DMS 273 (cell line): ENCODE results near the gene FBXO17.
A peak's percentile ranks its signal among the peaks of the same experiment; 100 is the strongest.
"Not testable (repeated sequence)": the region's sequence is repeated elsewhere in the genome, so short reads cannot be mapped to it uniquely, and the experiment has no call there.

Experiments used
- DNase-seq: peaks from one replicate; lab custom pipeline; 2025; ENCODE audit not compliant: unreplicated experiment; lab: John Stamatoyannopoulos, UW

FBXO17 gene

GRCh38 chr19:38975214-38975860 is at the start of gene FBXO17:
TSS of gene FBXO17 (minus strand) at chr19:38975742. CDS start at chr19:38950319, 25,423 bp downstream.
- peak; percentile 91 for DNase-seq

- DNase-seq = no peak
These were observed 49.5 kb upstream of the FBXO17 start for GRCh38 chr19:39024875-39025641.

GRCh38 chr19:39021063-39021462 is 45.5 kb upstream of the FBXO17 start:
- DNase-seq = no peak

- DNase-seq = no peak
These were observed 42.1 kb upstream of the FBXO17 start for GRCh38 chr19:39017646-39018045.

- no peak for DNase-seq
These were observed 41.5 kb upstream of the FBXO17 start for GRCh38 chr19:39017026-39017425.

GRCh38 chr19:39014037-39014436 is 38.5 kb upstream of the FBXO17 start:
- peak; percentile 38 for DNase-seq

- DNase-seq = no peak
These were observed 33.5 kb upstream of the FBXO17 start for GRCh38 chr19:39009001-39009400.

- DNase-seq = no peak
These were observed 32.6 kb upstream of the FBXO17 start for GRCh38 chr19:39008137-39008536.

- DNase-seq = no peak
These were observed 31.6 kb upstream of the FBXO17 start for GRCh38 chr19:39007096-39007495.

GRCh38 chr19:39004403-39004802 is 28.9 kb upstream of the FBXO17 start:
- no peak for DNase-seq

GRCh38 chr19:39003796-39004195 is 28.3 kb upstream of the FBXO17 start:
- DNase-seq = no peak

- no peak for DNase-seq
These were observed 27.6 kb upstream of the FBXO17 start for GRCh38 chr19:39003188-39003587.

- DNase-seq = peak; percentile 79
These were observed 25.5 kb upstream of the FBXO17 start for GRCh38 chr19:39001041-39001440.

GRCh38 chr19:38997576-38997975 is 22.0 kb upstream of the FBXO17 start:
- DNase-seq = not testable (repeated sequence)

GRCh38 chr19:38993271-38993670 is 17.7 kb upstream of the FBXO17 start:
- no peak for DNase-seq

GRCh38 chr19:38990949-38991697 is 15.6 kb upstream of the FBXO17 start:
- DNase-seq = no peak

- DNase-seq = not testable (repeated sequence)
These were observed 14.1 kb upstream of the FBXO17 start for GRCh38 chr19:38989614-38990013.

- DNase-seq = peak; percentile 88
These were observed 13.6 kb upstream of the FBXO17 start for GRCh38 chr19:38989066-38989605.

- DNase-seq = not testable (repeated sequence)
These were observed 13.1 kb upstream of the FBXO17 start for GRCh38 chr19:38988627-38989026.

GRCh38 chr19:38987745-38988144 is 12.2 kb upstream of the FBXO17 start:
- not testable (repeated sequence) for DNase-seq

- DNase-seq = no peak
These were observed 9.7 kb upstream of the FBXO17 start for GRCh38 chr19:38985262-38985661.
